ENCODE data around the gene PAK5.

The PAK5 gene

DNA sequence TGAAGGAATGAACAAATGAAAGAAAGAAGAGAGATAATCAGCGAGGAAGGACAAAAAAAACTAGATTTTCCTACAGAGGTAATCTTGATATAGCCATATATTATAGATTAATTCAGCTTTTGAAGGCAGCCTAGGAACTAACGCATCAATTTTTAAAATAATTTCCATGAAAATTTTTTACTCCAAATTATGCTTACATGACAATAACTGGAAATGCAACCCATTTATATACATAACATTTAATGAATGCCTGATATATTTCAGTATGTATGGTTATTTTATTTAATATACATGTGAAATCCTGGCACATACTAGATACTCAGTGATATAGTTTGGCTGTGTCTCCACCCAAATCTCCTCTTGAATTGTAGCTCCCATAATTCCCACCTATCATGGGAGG, 166.8 kb downstream of the PAK5 start:
- H3K36me3 ChIP-seq: no peaks in the 10 kb centered on the region
- H3K27me3 ChIP-seq: no peaks in the 10 kb centered on the region
- H3K4me3 ChIP-seq (ENCODE audit: low read depth in 1 of 2, low read length in 1 of 2): no peak overlapping the region
- H3K4me1 ChIP-seq (ENCODE audit: control insufficient read depth in 1 of 2, insufficient read depth in 1 of 2, low read depth in 1 of 2, low read length in 1 of 2): no peaks in the 10 kb centered on the region
- no peaks in the 10 kb centered on the region for H3K9me3 ChIP-seq
- TF ChIP-seq, protein P1, sequence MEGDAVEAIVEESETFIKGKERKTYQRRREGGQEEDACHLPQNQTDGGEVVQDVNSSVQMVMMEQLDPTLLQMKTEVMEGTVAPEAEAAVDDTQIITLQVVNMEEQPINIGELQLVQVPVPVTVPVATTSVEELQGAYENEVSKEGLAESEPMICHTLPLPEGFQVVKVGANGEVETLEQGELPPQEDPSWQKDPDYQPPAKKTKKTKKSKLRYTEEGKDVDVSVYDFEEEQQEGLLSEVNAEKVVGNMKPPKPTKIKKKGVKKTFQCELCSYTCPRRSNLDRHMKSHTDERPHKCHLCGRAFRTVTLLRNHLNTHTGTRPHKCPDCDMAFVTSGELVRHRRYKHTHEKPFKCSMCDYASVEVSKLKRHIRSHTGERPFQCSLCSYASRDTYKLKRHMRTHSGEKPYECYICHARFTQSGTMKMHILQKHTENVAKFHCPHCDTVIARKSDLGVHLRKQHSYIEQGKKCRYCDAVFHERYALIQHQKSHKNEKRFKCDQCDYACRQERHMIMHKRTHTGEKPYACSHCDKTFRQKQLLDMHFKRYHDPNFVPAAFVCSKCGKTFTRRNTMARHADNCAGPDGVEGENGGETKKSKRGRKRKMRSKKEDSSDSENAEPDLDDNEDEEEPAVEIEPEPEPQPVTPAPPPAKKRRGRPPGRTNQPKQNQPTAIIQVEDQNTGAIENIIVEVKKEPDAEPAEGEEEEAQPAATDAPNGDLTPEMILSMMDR (IDR thresholded peaks at IDR 0.05): no peak
- no peak overlapping the region for H3K27ac ChIP-seq

DNA sequence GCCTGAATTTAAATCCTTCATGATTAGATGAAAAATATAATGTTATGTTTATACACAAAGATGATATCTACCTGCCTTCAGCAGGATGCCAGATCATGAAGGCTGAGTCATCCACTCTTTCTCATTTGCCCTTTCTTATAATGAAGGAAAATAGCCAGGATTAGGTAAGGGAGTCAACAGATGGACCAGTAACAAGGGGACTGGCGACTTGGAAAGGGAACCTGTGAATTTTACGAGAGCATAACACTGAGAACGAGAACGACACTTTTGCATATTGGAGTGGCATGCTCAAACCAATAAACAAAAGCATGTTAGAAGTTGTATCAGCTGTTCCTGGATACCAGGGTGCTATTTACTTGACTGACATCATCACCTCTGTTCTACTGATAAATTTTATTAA, 170.5 kb downstream of the PAK5 start:
- TF ChIP-seq, protein P1 (IDR thresholded peaks at IDR 0.05): no peak
- H3K36me3 ChIP-seq: no peaks in the 10 kb centered on the region
- H3K9me3 ChIP-seq: no peaks in the 10 kb centered on the region

DNA sequence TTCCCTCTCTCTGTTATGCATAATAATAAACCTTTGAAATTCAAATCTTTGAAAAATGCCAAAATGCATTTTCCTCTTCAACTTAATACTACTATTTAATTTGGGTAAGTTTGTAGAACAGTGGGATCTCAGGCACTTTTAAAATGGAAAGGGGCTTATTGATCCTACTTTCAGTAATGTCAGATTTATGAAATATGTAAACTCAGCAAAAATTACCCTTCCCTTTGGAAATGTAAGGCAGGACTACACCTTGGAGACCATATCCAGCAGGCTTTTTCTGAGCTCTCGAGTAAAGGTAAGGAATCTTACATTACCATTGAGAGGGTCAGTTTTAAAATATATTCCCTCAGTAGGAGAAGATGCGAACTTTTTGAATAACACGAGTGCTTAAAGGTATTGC, 175.5 kb downstream of the PAK5 start:
- H3K36me3 ChIP-seq: no peaks in the 10 kb centered on the region
- no peak overlapping the region for H3K4me3 ChIP-seq (ENCODE audit: low read depth in 1 of 2, low read length in 1 of 2)
- no peaks in the 10 kb centered on the region for H3K27me3 ChIP-seq
- H3K27ac ChIP-seq: no peak overlapping the region
- TF ChIP-seq, protein P1 (IDR thresholded peaks at IDR 0.05): no peak
- H3K9me3 ChIP-seq: no peaks in the 10 kb centered on the region
- no peaks in the 10 kb centered on the region for H3K4me1 ChIP-seq (ENCODE audit: control insufficient read depth in 1 of 2, insufficient read depth in 1 of 2, low read depth in 1 of 2, low read length in 1 of 2)

More for the DNA sequence above, 170.5 kb downstream of the PAK5 start:
- Histone ChIP-seq H3K27ac (no peak overlapping the region), H3K27me3 (no peaks in the 10 kb centered on the region), H3K4me1 (ENCODE audit: control insufficient read depth in 1 of 2, insufficient read depth in 1 of 2, low read depth in 1 of 2, low read length in 1 of 2) (no peaks in the 10 kb centered on the region), H3K4me3 (ENCODE audit: low read depth in 1 of 2, low read length in 1 of 2) (no peak overlapping the region)

DNA sequence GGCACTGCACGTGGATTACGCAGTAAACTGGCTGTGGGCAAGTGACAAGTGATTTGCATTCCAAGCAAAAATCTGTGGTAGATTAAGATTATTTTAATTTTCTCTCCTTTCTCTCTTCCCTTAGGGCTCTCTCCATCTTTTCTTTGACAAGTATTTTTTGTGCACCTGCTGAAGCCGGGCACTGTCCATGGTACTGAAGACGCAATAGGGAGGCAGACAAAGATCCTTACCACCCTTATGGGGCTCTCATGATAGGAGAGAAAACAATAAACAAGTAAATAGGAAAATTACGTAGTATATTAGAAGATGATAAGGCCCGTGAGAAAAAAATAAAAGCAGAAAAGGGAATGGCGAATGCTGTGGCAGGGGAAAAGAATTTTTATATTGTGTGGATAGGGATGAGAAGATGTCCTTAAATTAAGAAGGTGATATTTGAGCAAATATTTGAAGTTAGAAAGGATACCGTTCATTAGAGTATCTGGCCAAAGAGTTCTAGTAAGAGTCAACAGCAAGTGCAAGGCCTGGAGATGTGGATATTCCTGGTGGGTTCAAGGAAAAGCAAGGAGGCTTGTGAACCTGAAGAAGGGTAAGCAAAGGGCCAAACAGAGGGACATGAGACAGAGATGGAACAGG, 178.5 kb downstream of the PAK5 start:
- H3K9me3 ChIP-seq: no peaks in the 10 kb centered on the region
- no peaks in the 10 kb centered on the region for H3K4me1 ChIP-seq (ENCODE audit: control insufficient read depth in 1 of 2, insufficient read depth in 1 of 2, low read depth in 1 of 2, low read length in 1 of 2)
- TF ChIP-seq, protein P1 (IDR thresholded peaks at IDR 0.05): no peak
- no peak overlapping the region for H3K4me3 ChIP-seq (ENCODE audit: low read depth in 1 of 2, low read length in 1 of 2)
- no peaks in the 10 kb centered on the region for H3K36me3 ChIP-seq
- no peaks in the 10 kb centered on the region for H3K27me3 ChIP-seq
- H3K27ac ChIP-seq: no peak overlapping the region

DNA sequence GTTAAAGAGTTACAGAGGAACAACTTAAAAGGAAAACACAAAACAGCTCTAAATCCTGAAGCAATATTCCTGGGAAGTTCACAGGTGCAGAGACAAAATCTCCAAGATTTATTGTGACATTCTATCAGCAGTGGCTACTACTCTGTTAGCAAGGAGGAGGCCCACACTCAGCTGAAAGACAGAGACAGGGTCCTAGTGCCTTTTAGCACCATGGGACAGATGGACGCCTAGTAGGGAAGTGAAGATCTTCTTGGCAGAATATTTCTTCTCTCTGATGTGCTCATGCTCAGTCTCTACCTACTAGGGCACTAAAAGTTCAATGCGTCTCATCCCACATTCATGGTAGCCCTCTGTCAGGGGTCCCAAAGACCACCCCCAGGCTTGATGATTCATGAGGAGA, 191.1 kb downstream of the PAK5 start:
- H3K27me3 ChIP-seq: no peaks in the 10 kb centered on the region
- H3K27ac ChIP-seq: no peak overlapping the region
- H3K4me3 ChIP-seq (ENCODE audit: low read depth in 1 of 2, low read length in 1 of 2): no peak overlapping the region
- H3K4me1 ChIP-seq (ENCODE audit: control insufficient read depth in 1 of 2, insufficient read depth in 1 of 2, low read depth in 1 of 2, low read length in 1 of 2): no peaks in the 10 kb centered on the region
- TF ChIP-seq, protein P1 (IDR thresholded peaks at IDR 0.05): no peak
- no peaks in the 10 kb centered on the region for H3K9me3 ChIP-seq
- no peaks in the 10 kb centered on the region for H3K36me3 ChIP-seq
